Breast epithelium (tissue), 3 donors: ENCODE measurements around the gene KIF26B.

Experiments used
- POLR2A ChIP-seq: fragments of 450-650 bp; IDR thresholded peaks from one replicate; pipeline ENCODE4 v1.6.1; 2016; ENCODE audit warnings: antibody characterized with exemption, mild to moderate bottlenecking, moderate library complexity
- POLR2AphosphoS5 ChIP-seq, 3 donors: sonication (generic); formaldehyde crosslinking; IDR thresholded peaks; one replicate each; pipeline ENCODE4 v1.6.1; 2017; ENCODE audit warnings: antibody characterized with exemption in 3 of 3
- TF ChIP-seq, protein P1 (sequence below), 3 donors: fragments of 450-650 bp; IDR thresholded peaks; one replicate each; pipeline ENCODE4 v1.5.1; 2016 to 2017; ENCODE audit warnings: antibody characterized with exemption in 3 of 3, mild to moderate bottlenecking in 3 of 3, moderate library complexity in 3 of 3

DNA sequence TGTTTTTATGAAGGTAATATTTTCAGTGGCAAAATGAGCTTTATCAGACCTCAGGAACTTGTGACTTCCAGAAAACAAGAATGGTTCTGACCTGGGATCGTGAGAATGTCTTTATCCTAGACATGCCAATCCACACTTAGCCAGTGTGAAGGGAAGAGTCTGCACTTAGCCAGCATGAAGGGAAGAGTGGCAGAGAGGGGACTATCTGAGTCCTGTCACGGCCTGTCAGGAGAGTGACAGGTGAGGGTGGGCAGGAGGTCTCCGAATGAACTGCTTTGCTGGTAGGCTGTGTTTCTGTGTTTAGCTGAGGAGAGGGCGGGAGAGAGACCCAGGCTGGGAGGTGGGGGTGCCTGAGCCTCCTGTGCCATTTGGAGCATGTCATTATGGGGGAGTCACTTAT, 173.1 kb downstream of the KIF26B start:
- no peak for TF ChIP-seq POLR2A
- TF ChIP-seq, protein P1, sequence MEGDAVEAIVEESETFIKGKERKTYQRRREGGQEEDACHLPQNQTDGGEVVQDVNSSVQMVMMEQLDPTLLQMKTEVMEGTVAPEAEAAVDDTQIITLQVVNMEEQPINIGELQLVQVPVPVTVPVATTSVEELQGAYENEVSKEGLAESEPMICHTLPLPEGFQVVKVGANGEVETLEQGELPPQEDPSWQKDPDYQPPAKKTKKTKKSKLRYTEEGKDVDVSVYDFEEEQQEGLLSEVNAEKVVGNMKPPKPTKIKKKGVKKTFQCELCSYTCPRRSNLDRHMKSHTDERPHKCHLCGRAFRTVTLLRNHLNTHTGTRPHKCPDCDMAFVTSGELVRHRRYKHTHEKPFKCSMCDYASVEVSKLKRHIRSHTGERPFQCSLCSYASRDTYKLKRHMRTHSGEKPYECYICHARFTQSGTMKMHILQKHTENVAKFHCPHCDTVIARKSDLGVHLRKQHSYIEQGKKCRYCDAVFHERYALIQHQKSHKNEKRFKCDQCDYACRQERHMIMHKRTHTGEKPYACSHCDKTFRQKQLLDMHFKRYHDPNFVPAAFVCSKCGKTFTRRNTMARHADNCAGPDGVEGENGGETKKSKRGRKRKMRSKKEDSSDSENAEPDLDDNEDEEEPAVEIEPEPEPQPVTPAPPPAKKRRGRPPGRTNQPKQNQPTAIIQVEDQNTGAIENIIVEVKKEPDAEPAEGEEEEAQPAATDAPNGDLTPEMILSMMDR (IDR thresholded peaks at IDR 0.05) = no peak
- TF ChIP-seq POLR2AphosphoS5 (IDR thresholded peaks at IDR 0.05) = no peak
